ENCODE data around the gene TBC1D1.

TBC1D1 gene

DNA sequence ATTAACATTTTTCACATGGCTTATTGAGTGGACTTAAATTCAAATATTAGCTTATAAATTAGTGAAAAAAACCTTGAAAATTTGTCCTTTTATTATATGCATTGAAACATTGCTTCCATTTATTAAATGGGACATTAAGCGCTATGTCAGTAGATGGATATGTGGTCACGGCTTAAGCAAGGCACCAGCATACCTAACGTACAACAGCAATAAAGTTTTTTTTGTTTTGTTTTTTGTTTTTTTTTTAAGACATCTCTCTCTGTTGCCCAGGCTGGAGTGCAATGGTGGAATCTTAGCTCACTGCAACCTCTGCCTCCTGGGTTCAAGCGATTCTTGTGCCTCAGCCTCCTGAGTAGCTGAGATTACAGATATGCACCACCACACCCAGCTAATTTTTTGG is 32.8 kb upstream of the TBC1D1 start:
- Histone ChIP-seq H3K9me3 (ENCODE audit: control insufficient read depth, low read length) (no peaks in the 10 kb centered on the region), H3K4me2 (ENCODE audit: low read length) (no peak overlapping the region), H3K4me3 (ENCODE audit: low read depth, low read length) (no peak overlapping the region), H3K27ac (no peak overlapping the region), H2AFZ (no peak overlapping the region), H3K79me2 (no peaks in the 10 kb centered on the region), H3K27me3 (ENCODE audit: control insufficient read depth, insufficient read depth, low read length) (no peaks in the 10 kb centered on the region), H3K9ac (no peak overlapping the region), H3K36me3 (ENCODE audit: control insufficient read depth, insufficient read depth, low read length) (no peaks in the 10 kb centered on the region), H3K4me1 (no peaks in the 10 kb centered on the region)
- TF ChIP-seq, protein P1, sequence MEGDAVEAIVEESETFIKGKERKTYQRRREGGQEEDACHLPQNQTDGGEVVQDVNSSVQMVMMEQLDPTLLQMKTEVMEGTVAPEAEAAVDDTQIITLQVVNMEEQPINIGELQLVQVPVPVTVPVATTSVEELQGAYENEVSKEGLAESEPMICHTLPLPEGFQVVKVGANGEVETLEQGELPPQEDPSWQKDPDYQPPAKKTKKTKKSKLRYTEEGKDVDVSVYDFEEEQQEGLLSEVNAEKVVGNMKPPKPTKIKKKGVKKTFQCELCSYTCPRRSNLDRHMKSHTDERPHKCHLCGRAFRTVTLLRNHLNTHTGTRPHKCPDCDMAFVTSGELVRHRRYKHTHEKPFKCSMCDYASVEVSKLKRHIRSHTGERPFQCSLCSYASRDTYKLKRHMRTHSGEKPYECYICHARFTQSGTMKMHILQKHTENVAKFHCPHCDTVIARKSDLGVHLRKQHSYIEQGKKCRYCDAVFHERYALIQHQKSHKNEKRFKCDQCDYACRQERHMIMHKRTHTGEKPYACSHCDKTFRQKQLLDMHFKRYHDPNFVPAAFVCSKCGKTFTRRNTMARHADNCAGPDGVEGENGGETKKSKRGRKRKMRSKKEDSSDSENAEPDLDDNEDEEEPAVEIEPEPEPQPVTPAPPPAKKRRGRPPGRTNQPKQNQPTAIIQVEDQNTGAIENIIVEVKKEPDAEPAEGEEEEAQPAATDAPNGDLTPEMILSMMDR (IDR thresholded peaks at IDR 0.05), result no peak

- Histone ChIP-seq H3K27me3 (ENCODE audit: control insufficient read depth, insufficient read depth, low read length) (no peaks in the 10 kb centered on the region), H3K9me3 (ENCODE audit: control insufficient read depth, low read length) (no peaks in the 10 kb centered on the region), H3K27ac (no peak overlapping the region), H3K4me1 (no peaks in the 10 kb centered on the region), H3K4me2 (ENCODE audit: low read length) (no peak overlapping the region), H2AFZ (no peak overlapping the region), H3K79me2 (no peaks in the 10 kb centered on the region), H3K36me3 (ENCODE audit: control insufficient read depth, insufficient read depth, low read length) (no peaks in the 10 kb centered on the region), H3K9ac (no peak overlapping the region), H3K4me3 (ENCODE audit: low read depth, low read length) (no peak overlapping the region)
- TF ChIP-seq, protein P1 (IDR thresholded peaks at IDR 0.05), result no peak
These were observed 32.0 kb upstream of the TBC1D1 start for GRCh38 chr4:37858872-37859271.

DNA sequence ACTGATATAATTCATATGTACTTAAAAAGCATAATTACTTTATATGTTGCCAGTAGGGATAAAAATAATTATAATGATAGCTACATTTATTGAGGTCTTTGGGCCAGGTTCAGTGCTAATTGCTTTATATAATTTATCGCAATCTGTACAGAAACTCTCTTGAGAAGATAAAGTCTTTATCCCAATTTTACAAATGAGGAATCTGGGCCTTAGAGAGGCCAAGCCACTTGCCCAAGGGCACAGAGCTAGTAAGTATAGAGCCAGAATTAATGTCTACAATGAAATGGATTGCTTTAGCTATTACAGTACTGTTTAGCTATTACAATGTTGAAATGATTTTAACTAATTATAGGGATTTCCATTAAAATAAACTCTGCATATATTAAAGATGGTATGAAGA is 30.6 kb upstream of the TBC1D1 start:
- Histone ChIP-seq H3K27ac (no peak overlapping the region), H2AFZ (no peak overlapping the region), H3K4me1 (no peaks in the 10 kb centered on the region), H3K4me3 (ENCODE audit: low read depth, low read length) (no peak overlapping the region), H3K36me3 (ENCODE audit: control insufficient read depth, insufficient read depth, low read length) (no peaks in the 10 kb centered on the region), H3K9me3 (ENCODE audit: control insufficient read depth, low read length) (no peaks in the 10 kb centered on the region), H3K27me3 (ENCODE audit: control insufficient read depth, insufficient read depth, low read length) (no peaks in the 10 kb centered on the region), H3K9ac (no peak overlapping the region), H3K4me2 (ENCODE audit: low read length) (no peak overlapping the region), H3K79me2 (no peaks in the 10 kb centered on the region)
- TF ChIP-seq, protein P1 (IDR thresholded peaks at IDR 0.05), result no peak

GRCh38 chr4:37862961-37863360 is 27.9 kb upstream of the TBC1D1 start:
- H2AFZ ChIP-seq, result no peak overlapping the region
- no peak overlapping the region for H3K4me3 ChIP-seq (ENCODE audit: low read depth, low read length)
- TF ChIP-seq, protein P1 (IDR thresholded peaks at IDR 0.05), result no peak
- H3K4me1 ChIP-seq, result no peaks in the 10 kb centered on the region
- no peaks in the 10 kb centered on the region for H3K79me2 ChIP-seq
- H3K36me3 ChIP-seq (ENCODE audit: control insufficient read depth, insufficient read depth, low read length), result no peaks in the 10 kb centered on the region
- H3K27ac ChIP-seq, result no peak overlapping the region
- no peak overlapping the region for H3K9ac ChIP-seq
- H3K4me2 ChIP-seq (ENCODE audit: low read length), result no peak overlapping the region
- no peaks in the 10 kb centered on the region for H3K27me3 ChIP-seq (ENCODE audit: control insufficient read depth, insufficient read depth, low read length)
- no peaks in the 10 kb centered on the region for H3K9me3 ChIP-seq (ENCODE audit: control insufficient read depth, low read length)

- no peaks in the 10 kb centered on the region for H3K79me2 ChIP-seq
- H3K27me3 ChIP-seq (ENCODE audit: control insufficient read depth, insufficient read depth, low read length), result no peaks in the 10 kb centered on the region
- no peaks in the 10 kb centered on the region for H3K36me3 ChIP-seq (ENCODE audit: control insufficient read depth, insufficient read depth, low read length)
- H3K27ac ChIP-seq, result no peak overlapping the region
- H3K4me1 ChIP-seq, result no peaks in the 10 kb centered on the region
- H3K4me2 ChIP-seq (ENCODE audit: low read length), result no peak overlapping the region
- no peaks in the 10 kb centered on the region for H3K9me3 ChIP-seq (ENCODE audit: control insufficient read depth, low read length)
- no peak overlapping the region for H3K9ac ChIP-seq
- TF ChIP-seq, protein P1 (IDR thresholded peaks at IDR 0.05), result no peak
- no peak overlapping the region for H3K4me3 ChIP-seq (ENCODE audit: low read depth, low read length)
- H2AFZ ChIP-seq, result no peak overlapping the region
These were observed 26.1 kb upstream of the TBC1D1 start for GRCh38 chr4:37864786-37865185.

Measured in parathyroid adenoma (tissue), 2 donors.